Measurements from ENCODE around the gene SLC25A1.

GRCh38 chr22:19133561-19133960 is 45.0 kb downstream of the SLC25A1 start:
- TF ChIP-seq POLR2A (IDR thresholded peaks at IDR 0.05) (no peak), CTCF (IDR thresholded peaks at IDR 0.05) (no peak)
